Pancreas (tissue), 10 donors: ENCODE measurements around the gene KIRREL1. TPM values are rescaled to one million over a fixed set of nuclear protein-coding genes. Genes with fewer than 3 reads are reported as not detected.
A peak's percentile ranks its signal among the peaks of the same experiment; 100 is the strongest.

Experiments
- ATAC-seq, 4 donors: fragments of 200-7000 bp; cut with Tn5 transposase; one replicate each; pipeline versions ENCODE4 v1.8.0 to v1.9.1; 2020; ENCODE audit warnings: mild to moderate bottlenecking in 4 of 4, moderate library complexity in 4 of 4
- DNase-seq, 6 donors: peaks; one replicate each; pipeline ENCODE4 v3.0.0-alpha.2; 2020
- FAIRE-seq: peaks from 2 replicates; lab custom pipeline; 2012; peaks lifted over from hg19 to GRCh38; lab: Jason Lieb, UNC
- H3K27ac ChIP-seq, 4 donors: fragments of 200-600 bp; sonication (generic); 1 replicate in 3 of 4; 2 replicates in 1 of 4; pipeline versions ENCODE4 v1.5.0 to v1.8.0; 2020
- H3K27me3 ChIP-seq, 4 donors: fragments of 200-600 bp; one replicate each; pipeline ENCODE4 v1.8.0; 2021
- H3K36me3 ChIP-seq, 3 donors: fragments of 200-600 bp; sonication (generic) in 1 of 3; one replicate each; pipeline versions ENCODE4 v1.5.0 to v1.8.0; 2020 to 2021
- H3K4me1 ChIP-seq, 3 donors: fragments of 200-600 bp; one replicate each; pipeline ENCODE4 v1.8.0; 2021
- H3K4me3 ChIP-seq, 4 donors: fragments of 200-600 bp; sonication (generic) in 2 of 4; one replicate each; pipeline versions ENCODE4 v1.5.0 to v1.8.0; 2020 to 2021
- H3K9me3 ChIP-seq, 4 donors: fragments of 200-600 bp; one replicate each; pipeline ENCODE4 v1.8.0; 2021
- WGBS, 2 donors: extraction: QIAGEN DNeasy Blood & Tissue Kit; methylation state at CpG; one replicate each; pipeline ENCODE4 v1.1.7; 2013; 5-methylcytosine and 5-hydroxymethylcytosine counted together
- intact Hi-C, 3 donors: fragments of 100-400 bp; cut with DNase I; formaldehyde crosslinking; loops; one replicate each; pipeline versions ENCODE4 v1.11.1 to v1.14.2; 2022
- polyA plus RNA-seq, 2 donors: library from polyadenylated mRNA; stranded (reverse); fragments of 200-250 nt; gene quantifications; one replicate each; pipeline ENCODE4 v1.2.3, GENCODE V29; 2013
- total RNA-seq, 6 donors: library from RNA; stranded (reverse); fragmentation: NEBNext Ultra II Directional in 4 of 6; extraction: Animal tissue kit (Norgen Biotek cat#: 25700) in 4 of 6; gene quantifications; one replicate each; pipeline versions ENCODE4 v1.2.1 to v1.2.4, GENCODE V29; 2021 to 2023
- TF ChIP-seq, protein P1 (sequence below), 4 donors: fragments of 200-600 bp; sonication (generic) in 3 of 4; IDR thresholded peaks; one replicate each; pipeline versions ENCODE4 v1.5.0 to v1.8.0; 2021; ENCODE audit warnings: antibody characterized with exemption in 4 of 4
- donor health status: healthy with polysubstance abuse.
- donor health status: DM: no; HTN: no; CAD: no; lungs with moderate emphysema.
- donor health status: DM: no; HTN: no; CAD: no.
- donor health status: control.
- donor health status: control.
- donor health status: Bipolar disorder and iron deficiency.
- donor health status: DM: yes; HTN: yes; CAD: no.
- donor health status: DM: no; HTN: no; CAD: no.
- donor health status: DM: no; HTN: no; CAD: no.
- donor health status: DM: yes; HTN: yes; CAD: no.

Gene KIRREL1
- total and polyA plus RNA-seq, 8 donors = 1.9 to 13.0 (median 4.1) TPM

DNA sequence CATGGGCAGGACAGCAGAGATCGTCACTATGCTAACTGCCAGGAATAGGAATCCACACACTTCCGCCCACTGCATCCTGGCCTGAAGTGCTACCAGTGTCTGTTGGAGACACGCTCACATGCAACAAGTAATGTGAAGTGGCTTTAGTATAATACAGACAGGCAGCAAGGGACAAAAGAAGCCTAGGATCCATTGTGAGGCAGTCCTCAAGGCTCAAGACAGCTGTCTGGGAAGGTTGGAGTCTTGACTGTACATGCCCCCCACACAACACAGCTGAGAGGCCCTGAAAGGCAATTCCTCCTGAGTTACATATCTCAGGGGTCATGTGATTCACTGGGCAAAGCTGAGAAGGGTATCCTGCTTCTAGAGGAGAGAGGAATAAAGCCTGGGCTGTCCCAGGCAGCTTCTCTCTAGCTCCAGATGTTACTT lies 147.3 kb downstream of the KIRREL1 start:
- DNase-seq = no peak
- no peak for FAIRE-seq
- Histone ChIP-seq H3K27ac (no peak overlapping the region), H3K4me3 (no peak overlapping the region), H3K36me3 (no peaks in the 10 kb centered on the region), H3K27me3 (no peaks in the 10 kb centered on the region), H3K9me3 (no peaks in the 10 kb centered on the region), H3K4me1 (no peaks in the 10 kb centered on the region)
- ATAC-seq = no peak
- intact Hi-C loops = no loop called here
- TF ChIP-seq, protein P1, sequence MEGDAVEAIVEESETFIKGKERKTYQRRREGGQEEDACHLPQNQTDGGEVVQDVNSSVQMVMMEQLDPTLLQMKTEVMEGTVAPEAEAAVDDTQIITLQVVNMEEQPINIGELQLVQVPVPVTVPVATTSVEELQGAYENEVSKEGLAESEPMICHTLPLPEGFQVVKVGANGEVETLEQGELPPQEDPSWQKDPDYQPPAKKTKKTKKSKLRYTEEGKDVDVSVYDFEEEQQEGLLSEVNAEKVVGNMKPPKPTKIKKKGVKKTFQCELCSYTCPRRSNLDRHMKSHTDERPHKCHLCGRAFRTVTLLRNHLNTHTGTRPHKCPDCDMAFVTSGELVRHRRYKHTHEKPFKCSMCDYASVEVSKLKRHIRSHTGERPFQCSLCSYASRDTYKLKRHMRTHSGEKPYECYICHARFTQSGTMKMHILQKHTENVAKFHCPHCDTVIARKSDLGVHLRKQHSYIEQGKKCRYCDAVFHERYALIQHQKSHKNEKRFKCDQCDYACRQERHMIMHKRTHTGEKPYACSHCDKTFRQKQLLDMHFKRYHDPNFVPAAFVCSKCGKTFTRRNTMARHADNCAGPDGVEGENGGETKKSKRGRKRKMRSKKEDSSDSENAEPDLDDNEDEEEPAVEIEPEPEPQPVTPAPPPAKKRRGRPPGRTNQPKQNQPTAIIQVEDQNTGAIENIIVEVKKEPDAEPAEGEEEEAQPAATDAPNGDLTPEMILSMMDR (IDR thresholded peaks at IDR 0.05) = no peak
- 88 to 90% methylated on average over 3 of the region's 3 CpGs for whole genome bisulfite sequencing, 2 donors

GRCh38 chr1:158145173-158145719 lies 151.8 kb downstream of the KIRREL1 start:
- no peaks in the 10 kb centered on the region for H3K9me3 ChIP-seq
- H3K36me3 ChIP-seq = no peaks in the 10 kb centered on the region
- peak overlapping the region in 2 of 4 donors; percentile 16 to 21 for H3K27ac ChIP-seq
- H3K27me3 ChIP-seq = no peaks in the 10 kb centered on the region
- peak in 2 of 4 donors; percentile 29 to 50 for ATAC-seq
- peaks cover 0 to 3% (median 0%) of the 10 kb centered on the region in 3 donors for H3K4me1 ChIP-seq
- intact Hi-C loops = no loop called here
- FAIRE-seq = no peak
- H3K4me3 ChIP-seq = no peak overlapping the region
- peak in 4 of 6 donors; percentile 45 to 78 (median 66) for DNase-seq
- TF ChIP-seq, protein P1 (IDR thresholded peaks at IDR 0.05) = no peak

GRCh38 chr1:158146165-158146564 lies 152.7 kb downstream of the KIRREL1 start:
- ATAC-seq = no peak
- no peaks in the 10 kb centered on the region for H3K36me3 ChIP-seq
- H3K4me1 ChIP-seq = peaks cover 0 to 3% (median 0%) of the 10 kb centered on the region in 3 donors
- H3K9me3 ChIP-seq = no peaks in the 10 kb centered on the region
- no peak for DNase-seq
- H3K27me3 ChIP-seq = no peaks in the 10 kb centered on the region
- TF ChIP-seq, protein P1 (IDR thresholded peaks at IDR 0.05) = no peak
- no peak overlapping the region for H3K4me3 ChIP-seq
- intact Hi-C loops = no loop called here
- no peak for FAIRE-seq
- 76 to 88% methylated on average over 6 of the region's 6 CpGs for WGBS, 2 donors
- no peak overlapping the region for H3K27ac ChIP-seq

DNA sequence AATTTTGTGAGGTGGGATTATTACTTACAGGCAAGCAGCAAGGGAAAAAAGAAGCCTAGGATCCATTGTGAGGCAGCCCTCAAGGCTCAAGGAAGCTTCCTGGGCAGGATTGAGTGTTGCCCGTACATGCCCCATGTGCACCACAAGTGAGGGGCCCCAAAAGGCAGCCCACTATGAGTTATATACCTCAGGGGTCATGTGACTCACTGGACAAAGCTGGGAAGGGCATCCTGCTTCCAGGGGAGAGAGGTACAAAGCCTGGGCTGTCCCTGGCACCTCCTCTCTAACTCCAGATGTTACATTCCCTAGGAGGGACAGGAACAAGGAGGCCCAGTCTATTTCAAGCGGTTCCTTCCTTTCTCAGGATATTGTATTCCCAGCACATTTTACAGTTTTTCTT lies 153.3 kb downstream of the KIRREL1 start:
- DNase-seq (no peak), FAIRE-seq (no peak), ATAC-seq (no peak)
- Histone ChIP-seq H3K27me3 (no peaks in the 10 kb centered on the region), H3K9me3 (no peaks in the 10 kb centered on the region), H3K4me1 (peaks cover 0 to 3% (median 0%) of the 10 kb centered on the region in 3 donors), H3K36me3 (no peaks in the 10 kb centered on the region), H3K27ac (no peak overlapping the region), H3K4me3 (no peak overlapping the region)
- WGBS, 2 donors = 66 to 77% methylated on average over 2 of the region's 2 CpGs
- intact Hi-C loops = no loop called here
- TF ChIP-seq, protein P1 (IDR thresholded peaks at IDR 0.05) = no peak

DNA sequence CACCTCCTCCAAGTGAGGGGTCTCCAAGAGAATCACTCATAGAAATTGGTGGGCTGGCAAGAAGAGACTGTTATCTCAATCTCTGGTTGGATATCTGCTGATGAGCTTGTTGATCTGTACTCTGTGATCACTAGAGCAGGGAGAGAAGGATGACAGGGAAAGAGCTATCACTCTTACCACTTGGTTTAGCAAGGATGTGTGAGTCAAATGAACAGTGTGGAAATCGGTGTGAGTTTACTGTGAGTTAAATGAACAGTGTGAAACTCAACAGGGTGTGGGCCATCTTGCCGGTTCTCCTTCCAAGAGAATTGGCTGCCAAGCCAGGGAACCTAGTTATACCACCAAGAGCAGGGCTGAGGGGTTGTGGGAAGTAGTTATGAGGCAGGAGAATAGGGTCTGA lies 154.0 kb downstream of the KIRREL1 start:
- intact Hi-C loops = no loop called here
- ATAC-seq (no peak), FAIRE-seq (no peak), DNase-seq (no peak)
- H3K27me3 ChIP-seq = no peaks in the 10 kb centered on the region
- H3K4me3 ChIP-seq = no peak overlapping the region
- H3K36me3 ChIP-seq = no peaks in the 10 kb centered on the region
- TF ChIP-seq, protein P1 (IDR thresholded peaks at IDR 0.05) = no peak
- H3K4me1 ChIP-seq = peaks cover 0 to 3% (median 0%) of the 10 kb centered on the region in 3 donors
- WGBS, 2 donors = 59 to 73% methylated on average over 2 of the region's 2 CpGs
- H3K27ac ChIP-seq = no peak overlapping the region
- H3K9me3 ChIP-seq = no peaks in the 10 kb centered on the region
